Measurements from ENCODE around the gene PIEZO1.
"Not testable (repeated sequence)": the region's sequence is repeated elsewhere in the genome, so short reads cannot be mapped to it uniquely, and the experiment has no call there.

PIEZO1 gene, protein sequence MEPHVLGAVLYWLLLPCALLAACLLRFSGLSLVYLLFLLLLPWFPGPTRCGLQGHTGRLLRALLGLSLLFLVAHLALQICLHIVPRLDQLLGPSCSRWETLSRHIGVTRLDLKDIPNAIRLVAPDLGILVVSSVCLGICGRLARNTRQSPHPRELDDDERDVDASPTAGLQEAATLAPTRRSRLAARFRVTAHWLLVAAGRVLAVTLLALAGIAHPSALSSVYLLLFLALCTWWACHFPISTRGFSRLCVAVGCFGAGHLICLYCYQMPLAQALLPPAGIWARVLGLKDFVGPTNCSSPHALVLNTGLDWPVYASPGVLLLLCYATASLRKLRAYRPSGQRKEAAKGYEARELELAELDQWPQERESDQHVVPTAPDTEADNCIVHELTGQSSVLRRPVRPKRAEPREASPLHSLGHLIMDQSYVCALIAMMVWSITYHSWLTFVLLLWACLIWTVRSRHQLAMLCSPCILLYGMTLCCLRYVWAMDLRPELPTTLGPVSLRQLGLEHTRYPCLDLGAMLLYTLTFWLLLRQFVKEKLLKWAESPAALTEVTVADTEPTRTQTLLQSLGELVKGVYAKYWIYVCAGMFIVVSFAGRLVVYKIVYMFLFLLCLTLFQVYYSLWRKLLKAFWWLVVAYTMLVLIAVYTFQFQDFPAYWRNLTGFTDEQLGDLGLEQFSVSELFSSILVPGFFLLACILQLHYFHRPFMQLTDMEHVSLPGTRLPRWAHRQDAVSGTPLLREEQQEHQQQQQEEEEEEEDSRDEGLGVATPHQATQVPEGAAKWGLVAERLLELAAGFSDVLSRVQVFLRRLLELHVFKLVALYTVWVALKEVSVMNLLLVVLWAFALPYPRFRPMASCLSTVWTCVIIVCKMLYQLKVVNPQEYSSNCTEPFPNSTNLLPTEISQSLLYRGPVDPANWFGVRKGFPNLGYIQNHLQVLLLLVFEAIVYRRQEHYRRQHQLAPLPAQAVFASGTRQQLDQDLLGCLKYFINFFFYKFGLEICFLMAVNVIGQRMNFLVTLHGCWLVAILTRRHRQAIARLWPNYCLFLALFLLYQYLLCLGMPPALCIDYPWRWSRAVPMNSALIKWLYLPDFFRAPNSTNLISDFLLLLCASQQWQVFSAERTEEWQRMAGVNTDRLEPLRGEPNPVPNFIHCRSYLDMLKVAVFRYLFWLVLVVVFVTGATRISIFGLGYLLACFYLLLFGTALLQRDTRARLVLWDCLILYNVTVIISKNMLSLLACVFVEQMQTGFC (N-terminal part only)

DNA sequence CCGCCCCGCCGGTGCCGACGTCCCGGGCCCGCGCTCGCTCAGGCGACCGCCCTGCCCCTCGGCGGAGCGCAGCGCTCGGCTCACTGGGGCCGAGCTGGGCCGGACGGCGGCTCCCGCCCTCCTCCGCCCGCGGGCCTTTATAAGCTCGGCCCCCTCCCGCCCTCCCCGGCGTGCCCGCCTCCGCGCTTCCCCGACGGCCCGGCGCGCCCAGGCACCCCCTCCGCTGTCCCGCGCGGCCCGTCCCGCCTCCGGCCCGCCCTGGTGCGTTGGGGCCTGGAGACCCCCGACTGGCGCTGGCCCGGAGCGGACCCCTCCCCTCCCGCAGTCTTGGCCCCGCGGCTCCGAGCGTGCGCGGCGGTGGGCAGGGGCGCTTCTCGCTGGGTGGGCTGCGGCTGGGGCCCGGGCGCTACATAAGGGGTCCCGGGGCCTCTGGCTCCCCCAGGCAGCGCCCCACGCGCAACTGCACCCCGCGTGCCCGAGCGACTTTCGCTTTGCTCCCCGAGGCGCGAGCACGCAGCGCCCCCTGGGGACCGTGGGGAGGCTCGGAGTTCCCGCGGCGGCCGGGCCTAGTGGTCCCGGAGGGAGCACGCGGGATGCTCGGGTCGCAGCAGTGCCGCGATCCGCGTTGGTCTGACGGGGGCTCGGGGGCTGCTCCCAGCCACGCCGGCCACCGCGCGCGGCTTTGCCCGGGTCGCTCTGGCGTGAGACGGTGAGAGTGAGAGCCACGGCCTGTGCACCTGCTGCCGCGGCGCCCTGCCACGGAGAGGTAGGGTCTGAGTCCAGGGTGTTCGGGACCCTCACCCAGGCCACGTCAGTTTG, at the start of gene PIEZO1:
Gene PIEZO1 (minus strand): TSS at position 115 of the 819 bp plus-strand sequence. CDS start 256 bp downstream, outside the sequence.
- DNase-seq = no peak

DNA sequence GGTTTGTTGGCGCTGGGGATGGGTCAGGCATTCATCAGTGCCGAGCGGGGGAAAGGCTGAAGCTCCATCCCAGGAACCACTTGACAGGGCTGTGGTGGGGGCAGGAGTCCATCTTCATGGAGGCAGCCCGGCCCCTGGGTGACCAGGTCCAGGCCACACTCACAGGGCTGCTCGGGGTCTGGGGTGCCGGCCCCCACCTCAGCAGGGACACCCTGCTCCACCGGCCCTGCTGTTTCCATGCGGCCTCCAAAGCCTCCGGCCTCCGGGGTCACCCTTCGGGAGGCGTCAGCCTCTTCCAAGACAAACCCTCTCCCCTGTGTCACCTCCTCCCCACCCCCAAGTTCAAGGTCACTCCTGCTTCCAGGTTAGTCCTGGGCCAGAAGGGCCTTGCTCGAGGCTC, 49.6 kb upstream of the PIEZO1 start:
- no peak for DNase-seq

DNA sequence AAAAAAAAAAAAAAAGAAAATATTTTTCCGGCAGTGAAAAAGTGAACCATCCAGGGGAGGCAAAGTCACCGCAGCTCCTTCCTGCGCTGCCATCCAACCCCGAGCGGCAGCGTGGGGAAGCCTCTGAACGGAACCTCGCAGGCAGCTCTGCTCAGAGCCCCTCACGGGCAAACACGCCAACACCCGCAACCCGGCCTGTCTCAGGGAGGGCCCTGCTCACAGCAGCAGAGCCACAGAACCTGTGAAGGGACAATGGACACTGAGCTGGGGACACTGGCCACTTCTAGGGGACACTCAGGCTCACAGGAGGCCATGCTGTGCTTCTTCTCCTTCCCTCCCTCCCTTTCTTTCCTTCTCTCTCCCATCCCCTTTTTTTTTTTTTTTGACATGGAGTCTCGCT, 48.1 kb upstream of the PIEZO1 start:
- no peak for DNase-seq

DNA sequence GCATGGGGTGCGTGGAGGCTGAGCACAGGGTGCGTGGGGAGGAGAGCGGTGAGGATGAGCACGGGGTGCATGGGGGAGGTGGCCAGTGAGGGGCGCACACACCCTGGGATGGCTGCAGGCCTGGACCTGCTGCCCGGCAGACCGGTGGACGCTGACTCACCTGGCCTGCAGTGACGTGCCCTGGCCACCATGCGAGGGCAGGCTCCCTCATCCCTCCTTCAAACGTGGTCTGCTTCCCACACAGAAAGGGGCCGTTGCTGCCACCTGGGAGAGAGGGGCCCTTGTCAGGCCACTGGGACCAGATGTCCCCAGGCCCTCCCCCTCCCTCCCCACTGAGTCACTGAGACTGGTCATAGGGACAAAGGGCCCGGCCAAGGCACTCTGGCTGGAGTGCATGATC, 46.8 kb upstream of the PIEZO1 start:
- no peak for DNase-seq

DNA sequence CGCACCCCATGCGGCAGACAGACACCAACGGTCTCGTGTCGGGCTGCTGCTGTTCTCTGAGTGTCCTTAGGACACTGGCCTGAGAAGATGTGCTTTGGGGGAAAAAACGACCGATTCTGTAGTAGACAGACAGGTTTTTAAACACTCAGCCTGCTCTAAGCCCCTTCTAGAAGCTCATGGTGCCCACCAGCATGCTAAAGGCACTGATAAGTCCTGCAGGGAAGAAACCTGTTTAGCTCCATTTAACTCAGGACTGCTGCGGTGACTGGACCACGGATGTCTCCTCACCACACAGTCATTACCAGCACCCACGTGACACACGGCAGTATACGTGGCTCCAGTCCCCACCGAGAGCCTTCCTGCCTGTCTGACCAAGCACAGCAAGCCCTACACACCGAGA, 45.8 kb upstream of the PIEZO1 start:
- no peak for DNase-seq

DNA sequence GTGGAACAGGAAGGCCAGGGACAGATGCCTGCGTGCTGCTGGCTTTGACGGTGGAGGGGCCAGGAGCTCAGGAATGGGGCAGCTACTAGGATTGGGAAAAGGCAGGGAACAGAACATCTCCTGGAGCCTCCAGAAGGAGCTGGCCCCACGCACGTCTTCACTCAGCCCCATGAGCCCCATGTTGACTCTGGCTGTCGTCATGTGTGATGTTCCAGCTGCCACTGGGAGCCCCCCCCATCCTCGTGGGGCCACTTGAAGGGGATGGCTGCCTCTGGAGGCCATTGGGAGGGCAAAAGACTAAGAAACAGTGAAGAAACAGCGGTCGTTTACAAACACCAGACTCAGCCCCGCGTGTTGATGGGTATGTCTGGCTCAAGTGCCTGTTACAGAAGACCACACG, 45.2 kb upstream of the PIEZO1 start:
- DNase-seq = no peak

DNA sequence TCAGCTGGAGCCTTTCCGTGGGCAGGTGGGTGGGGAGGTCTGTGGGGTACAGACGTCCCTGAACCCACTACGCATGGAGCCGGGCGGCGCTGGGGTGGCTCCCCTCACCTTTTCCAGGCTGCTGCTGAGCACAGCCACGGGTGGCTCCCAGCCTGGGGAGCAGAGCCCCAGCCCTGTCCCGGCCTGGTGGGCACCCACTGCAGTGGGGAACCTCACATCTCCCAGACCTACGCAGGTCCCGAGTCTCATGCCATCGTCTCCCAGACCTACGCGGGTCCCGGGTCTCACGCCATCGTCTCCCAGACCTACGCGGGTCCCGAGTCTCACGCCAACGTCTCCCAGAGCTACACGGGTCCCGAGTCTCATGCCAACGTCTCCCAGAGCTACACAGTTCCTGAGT, 43.7 kb upstream of the PIEZO1 start:
- DNase-seq = no peak

DNA sequence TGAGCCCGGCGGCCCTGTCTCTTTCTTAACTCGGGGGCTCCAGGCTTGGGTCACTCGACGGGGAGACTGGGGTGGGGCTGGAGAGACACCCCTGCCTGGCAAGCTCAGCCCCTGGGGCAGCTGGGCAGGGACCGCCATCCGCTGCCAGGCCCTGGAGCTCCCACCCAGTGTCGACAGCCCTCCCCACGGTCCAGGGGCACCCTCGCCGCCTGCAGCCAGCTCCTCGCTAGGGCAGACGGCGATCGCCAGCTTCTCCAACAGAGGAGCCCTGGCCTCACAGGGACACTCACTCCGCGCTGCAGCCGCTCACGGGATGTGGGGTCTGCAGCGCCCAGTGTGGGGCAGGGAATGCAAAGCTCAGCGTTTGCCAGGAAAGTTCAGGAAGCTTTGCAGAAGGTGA, 42.7 kb upstream of the PIEZO1 start:
- no peak for DNase-seq

DNA sequence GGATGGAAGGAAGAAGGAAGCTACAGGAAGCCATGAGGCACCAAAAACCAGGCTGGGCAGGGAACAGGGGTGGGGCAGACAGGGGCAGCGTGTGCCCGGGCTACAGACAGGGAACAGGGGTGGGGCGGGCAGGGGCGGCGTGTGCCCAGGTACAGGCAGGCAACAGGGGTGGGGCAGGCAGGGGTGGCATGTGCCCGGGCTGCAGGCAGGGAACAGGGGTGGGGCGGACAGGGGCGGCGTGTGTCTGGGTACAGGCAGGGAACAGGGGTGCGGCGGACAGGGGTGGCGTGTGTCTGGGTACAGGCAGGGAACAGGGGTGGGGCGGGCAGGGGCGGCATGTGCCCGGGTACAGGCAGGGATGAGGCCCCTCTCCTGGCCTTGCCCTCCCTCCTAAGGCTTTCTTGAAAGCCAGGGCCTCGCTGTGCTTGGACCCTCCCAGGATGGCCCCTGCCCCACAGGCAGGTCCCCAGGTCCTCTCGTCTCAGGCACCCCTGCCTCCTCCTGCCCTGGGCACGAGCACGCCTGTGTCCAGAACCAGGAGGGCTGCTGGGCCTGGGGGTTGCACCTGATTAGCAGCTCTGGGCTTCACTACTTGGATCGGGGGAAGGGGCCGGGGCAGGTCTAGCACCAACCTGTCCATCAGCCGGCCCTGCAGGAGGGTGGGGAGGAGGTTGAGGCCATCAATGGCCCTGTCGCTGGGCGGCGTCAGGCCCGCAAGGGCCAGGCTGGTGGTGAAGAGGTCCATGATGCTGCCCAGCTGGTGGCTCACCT, 41.2 kb upstream of the PIEZO1 start:
- no peak for DNase-seq

DNA sequence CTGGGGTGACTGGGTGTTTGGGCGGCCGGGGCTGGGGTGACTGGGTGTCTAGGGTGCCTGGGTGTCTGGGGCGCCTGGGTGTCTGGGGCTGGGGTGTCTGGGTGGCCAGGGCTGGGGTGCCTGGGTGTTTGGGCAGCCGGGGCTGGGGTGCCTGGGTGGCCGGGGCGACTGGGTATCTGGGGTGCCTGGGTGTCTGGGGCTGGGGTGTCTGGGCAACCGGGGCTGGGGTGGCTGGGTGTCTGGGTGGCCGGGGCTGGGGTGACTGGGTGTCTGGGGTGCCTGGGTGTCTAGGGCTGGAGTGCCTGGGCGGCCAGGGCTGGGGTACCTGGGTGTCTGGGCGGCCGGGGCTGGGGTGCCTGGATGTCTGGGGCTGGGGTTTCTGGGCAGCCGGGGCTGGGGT, 40.1 kb upstream of the PIEZO1 start:
- no peak for DNase-seq

DNA sequence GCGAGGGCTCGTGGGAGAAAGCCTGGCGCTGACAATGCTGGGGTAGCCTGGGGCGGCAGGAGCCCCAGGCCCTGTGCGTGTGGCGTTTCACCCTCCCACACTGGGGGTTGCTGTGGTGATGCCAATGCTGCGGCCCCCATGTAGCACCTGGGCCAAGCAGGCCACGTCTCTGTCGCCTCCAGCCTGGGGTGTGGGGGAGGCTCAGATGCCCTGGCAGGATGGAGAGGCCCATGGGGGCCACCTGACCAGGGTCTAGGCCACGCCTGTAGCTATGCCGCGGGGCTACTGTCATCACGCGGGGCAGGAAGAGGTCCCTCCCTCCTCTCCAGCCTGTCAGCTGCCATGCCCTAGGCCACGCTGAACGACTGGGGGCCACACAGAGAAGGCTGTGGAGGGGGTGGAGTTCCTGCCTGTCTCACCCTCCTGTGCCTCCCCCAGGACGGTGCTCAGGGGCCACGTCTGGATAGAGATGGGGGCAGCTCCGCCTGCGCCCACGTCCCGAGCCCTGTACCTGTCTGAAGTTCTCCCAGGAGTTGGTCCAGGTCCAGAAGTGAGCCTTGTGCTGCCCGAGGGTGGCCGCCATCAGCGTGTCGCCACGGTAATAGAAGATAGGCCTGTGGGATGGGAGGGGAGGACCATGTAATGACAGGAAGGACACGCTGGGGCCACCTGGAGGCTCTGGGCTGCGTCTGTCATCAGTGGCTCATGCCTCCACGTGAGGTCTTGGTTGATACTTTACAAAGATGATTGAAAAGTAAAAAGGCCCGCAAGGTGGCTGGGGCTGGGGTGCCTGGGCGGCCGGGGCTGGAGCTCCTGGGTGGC, 39.4 kb upstream of the PIEZO1 start:
- no peak for DNase-seq

DNA sequence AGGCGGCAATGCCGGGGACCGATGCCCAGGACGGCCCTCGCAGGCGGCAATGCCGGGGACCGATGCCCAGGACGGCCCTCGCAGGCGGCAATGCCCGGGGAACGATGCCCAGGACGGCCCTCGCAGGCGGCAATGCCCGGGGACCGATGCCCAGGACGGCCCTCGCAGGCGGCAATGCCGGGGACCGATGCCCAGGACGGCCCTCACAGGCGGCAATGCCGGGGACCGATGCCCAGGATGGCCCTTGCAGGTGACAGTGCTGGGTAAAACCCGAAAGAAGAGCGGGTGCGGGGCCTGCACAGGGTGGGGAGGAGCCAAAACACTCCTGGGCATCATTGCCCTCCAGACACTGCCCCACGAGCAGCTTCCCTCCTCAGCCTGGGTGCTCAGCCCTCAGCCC, 38.6 kb upstream of the PIEZO1 start:
- DNase-seq = not testable (repeated sequence)

DNA sequence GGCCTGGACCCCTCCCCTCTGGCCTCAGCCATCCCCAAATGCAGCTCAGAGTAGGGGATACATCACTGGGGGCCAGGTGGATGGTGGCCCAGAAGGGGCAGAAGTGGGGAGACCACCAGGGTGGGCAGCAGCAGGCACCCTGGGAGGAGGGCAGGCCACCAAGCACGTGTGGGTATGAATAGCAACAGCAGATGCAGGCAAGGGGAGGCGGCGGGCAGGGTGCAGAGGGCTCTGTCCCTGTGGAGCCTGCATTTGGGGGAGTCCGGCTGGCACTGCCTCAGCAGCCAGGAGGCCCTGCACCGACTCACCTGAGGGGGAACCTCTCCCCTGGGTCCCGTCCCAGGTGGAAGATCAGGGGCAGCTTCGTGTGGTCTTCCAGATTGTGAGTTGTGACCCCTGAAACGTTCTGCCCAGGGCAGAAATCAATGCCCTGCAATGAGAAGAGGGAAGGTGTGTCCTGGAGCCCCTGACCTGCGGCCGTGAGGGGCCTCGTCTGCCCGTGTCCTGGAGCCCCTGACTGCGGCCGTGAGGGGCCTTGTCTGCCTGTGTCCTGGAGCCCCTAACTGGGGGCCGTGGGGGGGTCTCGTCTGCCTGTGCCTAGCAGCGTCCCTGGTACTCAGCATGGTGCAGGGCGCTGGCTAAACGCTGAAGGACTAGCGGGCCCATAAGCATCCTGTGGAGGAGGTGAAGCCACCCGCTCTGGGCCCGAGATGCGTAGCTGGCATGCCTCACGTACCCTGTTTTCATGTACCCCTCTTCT, 37.4 kb upstream of the PIEZO1 start:
- no peak for DNase-seq

DNA sequence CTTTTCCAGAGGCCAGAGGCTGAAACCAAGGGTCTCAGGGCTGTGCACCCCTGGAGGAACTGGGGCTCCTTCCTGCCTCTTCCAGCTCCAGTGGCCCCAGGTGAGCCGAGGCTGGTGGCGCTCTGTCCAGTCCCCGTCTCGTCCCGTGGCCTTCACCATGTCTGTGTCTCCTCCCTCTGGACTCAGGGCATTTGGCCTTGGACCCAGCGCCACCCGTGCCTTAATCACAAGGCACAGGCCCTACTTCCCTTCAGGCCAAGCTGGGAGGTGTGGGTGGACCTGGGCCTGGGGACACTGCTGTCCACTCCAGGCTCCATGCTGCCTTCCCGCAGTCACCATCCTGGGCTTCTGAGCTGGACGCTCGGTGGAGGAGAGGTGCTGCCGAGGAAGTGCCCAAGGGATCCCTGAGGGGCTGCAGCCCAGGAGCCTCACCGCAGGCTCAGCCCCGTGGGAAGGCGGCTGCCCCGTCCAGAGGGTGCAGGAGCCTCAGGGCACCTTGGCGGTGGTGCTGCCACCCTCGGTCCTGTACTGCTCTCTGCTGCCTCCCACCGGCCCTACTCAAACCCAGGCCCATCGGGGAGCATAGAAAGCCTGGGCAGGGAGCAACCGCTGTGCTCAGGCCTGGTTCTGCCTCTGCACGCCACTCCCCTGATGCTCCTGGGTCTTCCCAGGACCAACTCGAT, 36.3 kb upstream of the PIEZO1 start:
- DNase-seq = no peak

DNA sequence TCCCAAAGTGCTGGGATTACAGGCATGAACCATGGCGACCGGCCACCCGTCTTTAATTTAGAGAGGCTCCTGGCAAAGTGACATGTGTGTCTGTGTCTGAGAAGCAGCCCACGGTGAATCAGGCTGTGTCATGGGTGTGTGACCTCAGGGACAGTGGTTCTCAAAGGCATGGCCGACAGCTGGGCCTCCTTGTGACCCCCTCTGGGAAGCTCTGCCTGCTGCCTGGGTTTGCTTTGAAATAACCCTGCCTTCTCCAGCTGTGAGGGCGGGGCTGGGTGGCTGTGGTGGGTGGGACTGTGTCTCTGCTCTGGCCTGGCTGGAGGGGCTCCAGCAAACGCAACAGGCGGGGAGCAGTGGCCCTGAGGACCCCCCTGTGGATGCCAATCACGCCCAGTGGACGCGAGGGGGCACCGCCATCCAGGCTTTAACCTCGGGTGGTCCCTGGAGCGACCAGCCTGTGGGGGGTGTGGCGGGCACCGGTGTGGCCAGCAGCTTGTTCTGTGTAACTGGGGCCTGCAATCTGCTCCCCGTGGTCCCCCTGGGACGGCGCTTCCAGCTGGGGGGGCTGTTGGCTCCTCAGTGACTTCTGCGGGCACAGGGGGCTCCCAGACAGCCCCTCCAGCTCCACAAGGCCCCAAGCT, 35.5 kb upstream of the PIEZO1 start:
- DNase-seq = no peak

DNA sequence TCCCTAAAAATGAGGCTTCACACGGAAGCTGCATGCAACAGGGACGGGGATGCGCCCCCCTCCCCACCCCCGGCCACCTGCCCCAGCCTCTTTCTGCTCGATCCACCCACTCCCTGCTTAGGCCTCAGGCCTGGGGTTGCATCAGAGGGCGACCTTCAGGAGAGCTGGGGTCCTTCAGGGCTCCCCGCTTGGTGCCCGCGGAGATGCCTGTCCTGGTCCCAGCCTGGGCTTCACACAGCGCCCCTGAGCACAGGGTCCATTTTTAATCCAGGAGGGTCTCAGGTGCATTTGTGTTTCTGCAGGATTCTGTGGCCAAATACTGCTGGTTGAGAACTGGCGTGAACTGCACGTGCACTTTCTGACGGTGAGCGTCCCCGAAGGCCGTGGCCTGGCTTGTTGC, 34.1 kb upstream of the PIEZO1 start:
- DNase-seq = no peak

DNA sequence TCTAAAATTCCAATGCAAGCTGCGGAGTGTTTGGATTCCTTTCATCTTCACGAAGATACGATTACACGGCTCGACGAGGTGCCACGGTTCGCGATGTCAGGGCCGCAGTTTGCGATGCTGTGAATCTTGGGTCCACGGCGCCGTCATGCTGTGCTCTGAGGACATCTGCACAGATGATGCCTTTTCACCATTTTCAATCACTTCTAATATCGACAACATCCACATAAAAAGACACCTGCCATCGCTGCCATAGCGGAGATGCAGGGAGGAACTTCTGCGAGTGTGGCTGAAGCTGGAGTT, 33.5 kb upstream of the PIEZO1 start:
- DNase-seq = no peak

DNA sequence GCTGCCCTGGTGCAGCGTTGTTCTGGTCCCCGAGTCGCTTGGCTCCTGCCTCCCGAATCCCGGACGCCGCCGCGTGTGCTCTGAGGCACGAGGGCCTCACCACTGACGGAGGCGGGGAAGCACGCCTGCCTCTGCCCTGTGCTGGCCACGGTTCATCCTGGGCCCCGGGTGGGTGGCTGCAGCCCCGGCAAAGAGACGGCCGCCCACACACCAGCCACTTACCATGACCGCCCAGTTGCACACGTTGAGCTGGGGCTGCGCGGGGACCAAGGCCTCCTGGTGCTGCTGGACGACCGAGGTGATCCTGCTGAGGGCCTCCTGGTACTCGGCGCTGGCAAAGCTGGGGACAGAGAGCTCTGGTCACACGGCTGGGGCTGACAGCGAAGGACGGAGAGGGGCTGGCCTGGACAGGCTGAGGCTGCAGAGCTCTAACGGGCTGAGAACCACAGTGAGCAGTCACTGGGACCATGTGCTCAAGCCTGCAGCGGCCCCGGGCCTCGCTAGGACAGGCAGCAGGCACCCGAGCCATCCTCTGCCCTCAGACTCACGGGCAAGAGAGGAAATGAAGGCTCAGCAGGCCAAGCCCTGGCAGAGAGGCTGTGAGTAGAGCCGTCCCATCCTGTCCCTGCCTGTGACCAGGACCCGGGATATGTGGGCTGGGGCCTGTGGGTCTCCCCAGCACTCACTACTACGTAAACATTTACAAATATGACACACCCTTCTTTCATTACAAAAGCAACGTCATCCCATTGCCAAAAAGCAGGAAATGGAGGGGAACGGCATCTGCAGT, 33.0 kb upstream of the PIEZO1 start:
- no peak for DNase-seq
